HG02588 (cell line): ENCODE results near the gene MFSD6.
A peak's percentile ranks its signal among the peaks of the same experiment; 100 is the strongest.
"Not testable (repeated sequence)": the region's sequence is repeated elsewhere in the genome, so short reads cannot be mapped to it uniquely, and the experiment has no call there.

Source experiments
- ATAC-seq: cut with Tn5 transposase; IDR thresholded peaks from one replicate; pipeline ENCODE4 v1.9.1; 2021; ENCODE audit warnings: mild to moderate bottlenecking, moderate library complexity; ENCODE audit not compliant: unreplicated experiment

The MFSD6 gene

GRCh38 chr2:190405070-190405469 is 3.1 kb upstream of the MFSD6 start:
- ATAC-seq: no peak

GRCh38 chr2:190405995-190406394 is 2.2 kb upstream of the MFSD6 start:
- no peak for ATAC-seq

GRCh38 chr2:190406805-190407204 is 1.4 kb upstream of the MFSD6 start:
- no peak for ATAC-seq

GRCh38 chr2:190407246-190407661 is 901 bp upstream of the MFSD6 start:
- ATAC-seq: no peak

- peak; percentile 64 for ATAC-seq
These were observed 550 bp downstream of the MFSD6 start for GRCh38 chr2:190408538-190409271.

GRCh38 chr2:190409616-190410015 is 1.5 kb downstream of the MFSD6 start:
- no peak for ATAC-seq

GRCh38 chr2:190410166-190410565 is 2.0 kb downstream of the MFSD6 start:
- ATAC-seq: no peak

- no peak for ATAC-seq
These were observed 4.8 kb downstream of the MFSD6 start for GRCh38 chr2:190412966-190413365.

GRCh38 chr2:190413421-190413820 is 5.3 kb downstream of the MFSD6 start:
- ATAC-seq: no peak

- ATAC-seq: no peak
These were observed 7.1 kb downstream of the MFSD6 start for GRCh38 chr2:190415251-190415650.

GRCh38 chr2:190415794-190416775 is 7.9 kb downstream of the MFSD6 start:
- ATAC-seq: no peak

- ATAC-seq: no peak
These were observed 9.1 kb downstream of the MFSD6 start for GRCh38 chr2:190417045-190417842.

- ATAC-seq: no peak
These were observed 10.6 kb downstream of the MFSD6 start for GRCh38 chr2:190418727-190419126.

- ATAC-seq: no peak
These were observed 12.6 kb downstream of the MFSD6 start for GRCh38 chr2:190420801-190421200.

GRCh38 chr2:190425221-190425866 is 17.2 kb downstream of the MFSD6 start:
- no peak for ATAC-seq

- no peak for ATAC-seq
These were observed 17.9 kb downstream of the MFSD6 start for GRCh38 chr2:190425883-190426658.

- not testable (repeated sequence) for ATAC-seq
These were observed 22.7 kb downstream of the MFSD6 start for GRCh38 chr2:190430866-190431265.

GRCh38 chr2:190431907-190432306 is 23.8 kb downstream of the MFSD6 start:
- ATAC-seq: no peak

- ATAC-seq: no peak
These were observed 24.5 kb downstream of the MFSD6 start for GRCh38 chr2:190432567-190433231.
